ENCODE measurements around the gene SLN. TPM values are rescaled to one million over a fixed set of nuclear protein-coding genes. Genes with fewer than 3 reads are reported as not detected.

The SLN gene
- total RNA-seq, 2 donors from 2014 or later: not detected

- no peak overlapping the region for H3K9ac ChIP-seq (ENCODE audit: low read depth in 2 of 2, low read length in 2 of 2)
- no peak overlapping the region for H3K4me3 ChIP-seq
- H3K4me1 ChIP-seq: no peaks in the 10 kb centered on the region
- TF ChIP-seq CTCF (IDR thresholded peaks at IDR 0.05): no peak
- no peaks in the 10 kb centered on the region for H3K36me3 ChIP-seq
- intact Hi-C loops (cut with DNase I): no loop called here
- H3K9me3 ChIP-seq: no peaks in the 10 kb centered on the region
- no peak overlapping the region for H3K27ac ChIP-seq
- H3K27me3 ChIP-seq: no peaks in the 10 kb centered on the region
- DNase-seq: no peak
These were observed 20.3 kb upstream of the SLN start for GRCh38 chr11:107731941-107732688.

GRCh38 chr11:107722662-107723061, 10.8 kb upstream of the SLN start:
- no peak overlapping the region for H3K27ac ChIP-seq
- no peak for DNase-seq
- no peaks in the 10 kb centered on the region for H3K27me3 ChIP-seq
- H3K9me3 ChIP-seq: no peaks in the 10 kb centered on the region
- H3K4me1 ChIP-seq: no peaks in the 10 kb centered on the region
- no peak overlapping the region for H3K4me3 ChIP-seq
- no peak for TF ChIP-seq CTCF (IDR thresholded peaks at IDR 0.05)
- no peak overlapping the region for H3K9ac ChIP-seq (ENCODE audit: low read depth in 2 of 2, low read length in 2 of 2)
- intact Hi-C loops (cut with DNase I): no loop called here
- no peaks in the 10 kb centered on the region for H3K36me3 ChIP-seq

GRCh38 chr11:107721207-107721606, 9.4 kb upstream of the SLN start:
- no peak overlapping the region for H3K4me3 ChIP-seq
- H3K4me1 ChIP-seq: no peaks in the 10 kb centered on the region
- H3K27me3 ChIP-seq: no peaks in the 10 kb centered on the region
- no peaks in the 10 kb centered on the region for H3K9me3 ChIP-seq
- H3K9ac ChIP-seq (ENCODE audit: low read depth in 2 of 2, low read length in 2 of 2): no peak overlapping the region
- TF ChIP-seq CTCF (IDR thresholded peaks at IDR 0.05): no peak
- DNase-seq: no peak
- intact Hi-C loops (cut with DNase I): no loop called here
- H3K36me3 ChIP-seq: no peaks in the 10 kb centered on the region
- no peak overlapping the region for H3K27ac ChIP-seq

- H3K36me3 ChIP-seq: no peaks in the 10 kb centered on the region
- no peak overlapping the region for H3K27ac ChIP-seq
- intact Hi-C loops (cut with DNase I): no loop called here
These were observed 8.5 kb upstream of the SLN start for GRCh38 chr11:107720303-107720774.

GRCh38 chr11:107719557-107720302, 7.9 kb upstream of the SLN start:
- no peak for TF ChIP-seq CTCF (IDR thresholded peaks at IDR 0.05)
- Histone ChIP-seq H3K27ac (no peak overlapping the region), H3K27me3 (no peaks in the 10 kb centered on the region), H3K4me3 (no peak overlapping the region), H3K36me3 (no peaks in the 10 kb centered on the region), H3K9me3 (no peaks in the 10 kb centered on the region), H3K4me1 (no peaks in the 10 kb centered on the region), H3K9ac (ENCODE audit: low read depth in 2 of 2, low read length in 2 of 2) (no peak overlapping the region)
- DNase-seq: no peak
- intact Hi-C loops (cut with DNase I): no loop called here

More at GRCh38 chr11:107720303-107720774, 8.5 kb upstream of the SLN start:
- Histone ChIP-seq H3K4me3 (no peak overlapping the region), H3K27me3 (no peaks in the 10 kb centered on the region), H3K4me1 (no peaks in the 10 kb centered on the region), H3K9me3 (no peaks in the 10 kb centered on the region), H3K9ac (ENCODE audit: low read depth in 2 of 2, low read length in 2 of 2) (no peak overlapping the region)
- no peak for DNase-seq
- TF ChIP-seq CTCF (IDR thresholded peaks at IDR 0.05): no peak

All from colonic mucosa (tissue), 4 donors.